RWPE1 (cell line): ENCODE results near the gene POLR1A.

Experiments used
- CTCF ChIA-PET: fragments of 350-600 bp; sonication (Branson Sonifier 250); formaldehyde crosslinking; extraction: SDS; loops from one replicate; lab custom pipeline; 2021; lab: Yijun Ruan, JAX
- POLR2A ChIA-PET: fragments of 400-600 bp; formaldehyde crosslinking; extraction: SDS; loops from one replicate; lab custom pipeline; 2020; ENCODE audit warnings: antibody characterized with exemption; ENCODE audit not compliant: low non-redundant PET; lab: Yijun Ruan, JAX
- DNase-seq: peaks from one replicate; pipeline ENCODE4 v3.0.0; 2012; ENCODE audit warnings: low spot score
- H3K27ac ChIP-seq: fragments of 450-650 bp; 2 replicates; pipeline ENCODE4 v1.5.1; 2017
- TF ChIP-seq, protein P1 (sequence below): fragments of 450-650 bp; conservative IDR thresholded peaks from 2 replicates; pipeline ENCODE4 v1.5.1; 2017; ENCODE audit warnings: low read depth, mild to moderate bottlenecking

POLR1A gene

DNA sequence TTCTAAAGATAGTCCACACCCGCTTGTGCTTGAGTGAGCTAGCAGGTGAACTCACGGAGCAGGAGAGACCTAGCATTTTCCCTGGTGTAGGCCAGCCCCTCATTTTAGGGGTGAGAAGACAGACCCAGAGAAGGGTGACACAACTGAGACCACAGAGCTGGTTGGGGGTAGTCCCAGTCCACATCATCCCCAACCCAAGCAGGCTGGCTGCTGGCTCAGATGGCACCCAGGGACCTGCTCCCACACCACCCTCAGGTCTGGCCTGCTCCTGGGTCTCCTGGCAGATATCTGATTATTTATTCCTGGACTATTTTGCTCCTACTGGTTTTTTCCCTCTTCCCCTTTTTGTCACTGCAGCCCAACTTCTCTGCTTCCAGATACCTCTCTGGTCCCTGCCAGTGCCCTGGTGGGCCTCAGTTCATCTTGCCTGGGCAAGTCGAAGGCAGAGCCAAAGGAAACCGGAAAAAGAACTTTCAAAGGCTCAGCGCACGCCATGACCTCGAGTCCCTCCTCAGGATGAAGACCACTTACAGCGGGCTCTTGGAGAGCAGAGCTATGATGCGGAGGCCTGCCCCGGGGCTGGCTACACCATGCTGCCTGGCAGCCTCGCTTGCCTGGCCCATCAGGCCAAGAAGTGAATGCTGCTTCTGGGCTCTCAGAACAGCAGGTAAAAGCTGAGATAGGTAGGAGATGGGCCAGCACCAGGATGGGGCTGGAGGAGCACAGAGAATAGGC lies 72.7 kb downstream of the POLR1A start:
- ChIA-PET POLR2A (no interaction called here), CTCF (no interaction called here)
- DNase-seq = no peak
- peak overlapping the region; percentile 24 for H3K27ac ChIP-seq
- TF ChIP-seq, protein P1, sequence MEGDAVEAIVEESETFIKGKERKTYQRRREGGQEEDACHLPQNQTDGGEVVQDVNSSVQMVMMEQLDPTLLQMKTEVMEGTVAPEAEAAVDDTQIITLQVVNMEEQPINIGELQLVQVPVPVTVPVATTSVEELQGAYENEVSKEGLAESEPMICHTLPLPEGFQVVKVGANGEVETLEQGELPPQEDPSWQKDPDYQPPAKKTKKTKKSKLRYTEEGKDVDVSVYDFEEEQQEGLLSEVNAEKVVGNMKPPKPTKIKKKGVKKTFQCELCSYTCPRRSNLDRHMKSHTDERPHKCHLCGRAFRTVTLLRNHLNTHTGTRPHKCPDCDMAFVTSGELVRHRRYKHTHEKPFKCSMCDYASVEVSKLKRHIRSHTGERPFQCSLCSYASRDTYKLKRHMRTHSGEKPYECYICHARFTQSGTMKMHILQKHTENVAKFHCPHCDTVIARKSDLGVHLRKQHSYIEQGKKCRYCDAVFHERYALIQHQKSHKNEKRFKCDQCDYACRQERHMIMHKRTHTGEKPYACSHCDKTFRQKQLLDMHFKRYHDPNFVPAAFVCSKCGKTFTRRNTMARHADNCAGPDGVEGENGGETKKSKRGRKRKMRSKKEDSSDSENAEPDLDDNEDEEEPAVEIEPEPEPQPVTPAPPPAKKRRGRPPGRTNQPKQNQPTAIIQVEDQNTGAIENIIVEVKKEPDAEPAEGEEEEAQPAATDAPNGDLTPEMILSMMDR = no peak

DNA sequence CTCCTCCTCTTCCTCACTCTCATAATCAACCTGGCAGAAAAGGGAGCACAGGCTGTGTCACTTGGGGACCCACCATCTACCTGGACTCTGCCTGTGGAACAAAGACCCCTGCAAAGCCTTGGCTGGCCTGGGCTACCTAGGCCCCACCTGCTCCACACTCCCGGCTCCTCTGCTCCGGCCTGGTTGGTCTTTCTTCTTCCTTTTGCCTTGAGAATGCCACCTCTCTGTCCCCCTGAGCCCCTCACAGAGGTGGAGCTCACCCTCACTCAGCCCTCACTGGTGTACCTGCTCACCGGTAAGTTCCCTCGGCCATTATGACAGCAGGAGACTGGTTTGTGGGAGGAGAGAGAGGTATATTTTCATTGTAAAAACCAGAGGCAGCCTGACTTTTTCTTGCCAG lies 74.1 kb downstream of the POLR1A start:
- H3K27ac ChIP-seq = no peak overlapping the region
- DNase-seq = no peak
- TF ChIP-seq, protein P1 = no peak
- POLR2A ChIA-PET = no interaction called here
- CTCF ChIA-PET = no interaction called here

DNA sequence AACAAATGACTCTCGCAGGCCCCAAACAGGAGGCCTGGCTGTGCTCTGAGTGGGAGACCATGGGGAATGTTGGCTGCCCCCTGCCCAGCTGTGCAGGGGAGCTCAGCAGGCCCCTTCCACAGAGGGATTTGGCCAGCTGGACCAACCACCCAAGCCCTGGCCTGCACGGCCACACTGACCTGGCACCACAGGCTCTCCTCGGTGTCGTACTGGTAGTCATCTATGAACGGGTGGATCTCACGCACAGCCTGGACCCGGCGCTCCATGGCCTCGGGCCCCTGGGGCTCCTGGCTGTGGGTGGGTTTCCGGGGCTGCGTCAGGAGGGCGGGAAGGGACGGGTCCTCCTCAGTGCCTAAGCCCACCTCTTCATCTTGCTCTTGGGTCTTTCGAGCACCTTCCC lies 74.5 kb downstream of the POLR1A start:
- TF ChIP-seq, protein P1 = no peak
- ChIA-PET CTCF (no interaction called here), POLR2A (no interaction called here)
- no peak overlapping the region for H3K27ac ChIP-seq
- DNase-seq = no peak

DNA sequence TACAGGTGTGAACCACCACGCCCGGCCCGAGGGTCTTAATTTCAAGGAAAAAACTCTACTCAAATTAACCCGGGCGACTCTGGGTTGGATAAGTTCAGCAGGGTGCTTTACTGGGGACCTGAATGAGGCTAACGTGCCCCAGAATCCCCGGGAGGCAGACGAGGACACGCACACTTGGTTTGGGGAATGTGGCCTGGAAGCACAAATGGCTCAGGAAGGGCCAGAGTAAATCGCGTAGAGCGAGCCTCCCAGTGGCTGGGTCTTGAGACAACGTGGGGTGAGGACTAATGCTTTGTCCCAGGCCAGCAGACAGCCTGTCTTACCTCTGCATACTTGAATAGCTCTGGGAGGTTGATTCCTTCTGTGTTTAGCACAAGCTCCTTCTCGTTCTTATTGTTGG lies 75.8 kb downstream of the POLR1A start:
- no peak for DNase-seq
- POLR2A ChIA-PET = no interaction called here
- no peak overlapping the region for H3K27ac ChIP-seq
- TF ChIP-seq, protein P1 = no peak
- CTCF ChIA-PET = interaction anchor here (0.5 to 1.0 kb wide), 2 partner anchors 202 to 419 kb away, joined by 4 read pairs; no protein-coding TSS in a partner anchor

DNA sequence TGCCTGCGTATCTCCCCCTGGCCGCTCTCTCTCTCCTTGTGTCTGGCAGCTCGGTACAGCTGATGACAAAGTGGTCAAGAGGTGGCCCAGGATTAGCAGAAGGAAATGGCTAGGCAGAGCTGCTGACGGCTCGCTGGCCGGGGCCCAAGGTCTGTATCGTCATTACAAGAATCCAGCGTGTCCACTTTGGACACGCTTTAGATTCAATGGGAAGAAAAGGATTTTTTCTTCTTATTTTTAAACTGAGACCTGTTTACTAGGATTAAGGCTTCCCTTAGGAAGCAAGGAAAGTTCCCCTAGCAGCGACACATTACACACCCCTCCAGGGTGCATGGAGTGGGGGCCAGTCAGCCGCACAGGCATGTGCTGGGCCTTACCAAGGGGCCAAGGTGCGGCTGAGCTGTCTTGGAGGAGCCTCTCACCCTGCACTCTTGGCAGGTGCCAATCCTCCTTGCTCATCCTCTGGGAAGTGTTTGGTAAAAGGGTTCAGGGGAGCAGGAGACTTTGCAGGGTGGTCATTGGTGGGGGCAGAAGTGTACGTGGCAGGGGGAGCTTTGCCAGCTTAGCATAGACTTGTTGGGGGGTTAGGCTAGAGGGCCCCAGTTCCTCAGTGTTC lies 76.8 kb downstream of the POLR1A start:
- TF ChIP-seq, protein P1 = no peak
- ChIA-PET POLR2A (no interaction called here), CTCF (interaction anchor here (0.7 kb wide), 2 partner anchors 40 to 151 kb away, joined by 4 to 5 read pairs; no protein-coding TSS in a partner anchor)
- no peak overlapping the region; the same call in 1 of the 2 replicates for H3K27ac ChIP-seq
- no peak for DNase-seq

DNA sequence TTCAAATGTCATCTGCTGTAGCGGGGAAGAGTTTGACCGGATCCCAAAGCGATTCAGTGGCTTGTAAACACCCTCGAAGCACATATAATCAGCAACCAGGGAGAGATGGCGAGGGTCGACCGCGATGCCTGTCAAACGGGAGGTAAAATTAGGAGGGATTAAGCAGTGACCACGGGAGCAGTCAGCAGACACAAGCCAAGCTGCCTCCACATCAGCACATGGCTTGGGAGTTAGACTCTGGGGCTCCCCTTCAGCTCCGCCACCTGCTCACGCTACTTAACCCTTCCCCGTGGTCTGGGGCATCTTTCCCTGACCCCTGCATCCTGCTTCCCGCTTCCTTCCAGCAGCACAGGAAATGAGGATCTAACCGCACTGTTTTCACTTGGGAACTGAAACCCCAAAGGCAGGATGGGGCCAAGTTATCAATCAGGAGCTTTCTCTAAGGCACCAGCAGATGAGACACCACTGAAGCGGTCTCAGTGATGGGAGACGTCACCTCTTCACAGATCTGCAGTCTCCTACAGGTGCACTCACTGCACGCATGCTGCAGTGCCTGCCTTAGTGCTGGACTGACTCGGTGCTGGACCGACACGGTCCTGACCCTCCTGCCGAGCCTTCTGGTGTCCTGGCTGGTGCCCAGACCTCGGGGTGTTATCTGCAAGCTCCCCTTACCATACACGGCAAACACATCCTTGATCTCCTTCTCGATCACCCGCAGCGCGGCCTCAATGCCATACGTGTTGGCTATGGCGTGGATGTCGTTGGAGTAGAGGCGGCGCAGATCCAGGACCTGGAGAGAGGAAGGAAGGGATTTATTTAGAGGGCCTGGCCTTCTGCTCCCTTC lies 77.5 kb downstream of the POLR1A start:
- CTCF ChIA-PET = interaction anchor here (0.6 to 0.7 kb wide), 3 partner anchors 10 to 287 kb away, joined by 3 to 5 read pairs (median 4); no protein-coding TSS in a partner anchor
- DNase-seq = no peak
- peak overlapping the region; percentile 28; the same call in 1 of the 2 replicates for H3K27ac ChIP-seq
- TF ChIP-seq, protein P1 = no peak
- POLR2A ChIA-PET = no interaction called here
